Breast epithelium (tissue), 4 donors: ENCODE measurements around the gene COX7C. TPM values are rescaled to one million over a fixed set of nuclear protein-coding genes. Genes with fewer than 3 reads are reported as not detected.
"Not testable (repeated sequence)": the region's sequence is repeated elsewhere in the genome, so short reads cannot be mapped to it uniquely, and the experiment has no call there.

Experiments
- DNase-seq, 2 donors: peaks; one replicate each; pipeline ENCODE4 v3.0.0-alpha.2; 2019; ENCODE audit warnings: low spot score in 2 of 2
- H3K27ac ChIP-seq, 2 donors: fragments of 200-600 bp; sonication (generic) in 1 of 2; one replicate each; pipeline ENCODE4 v1.5.1; 2016 to 2019; ENCODE audit warnings: mild to moderate bottlenecking in 1 of 2
- H3K27me3 ChIP-seq, 2 donors: fragments of 200-600 bp; sonication (generic) in 1 of 2; one replicate each; pipeline versions ENCODE4 v1.5.1 to v1.6.0; 2017 to 2019; ENCODE audit warnings: control low read depth in 1 of 2, mild to moderate bottlenecking in 1 of 2
- H3K36me3 ChIP-seq: fragments of 200-600 bp; one replicate; pipeline ENCODE4 v1.5.1; 2019
- H3K4me1 ChIP-seq, 2 donors: fragments of 200-600 bp; sonication (generic); one replicate each; pipeline ENCODE4 v1.5.1; 2016 to 2019; ENCODE audit warnings: control low read depth in 1 of 2
- H3K4me3 ChIP-seq, 3 donors: fragments of 200-600 bp; sonication (generic); 1 replicate in 2 of 3; 2 replicates in 1 of 3; pipeline ENCODE4 v1.5.1; 2016 to 2019; ENCODE audit warnings: mild to moderate bottlenecking in 3 of 3, moderate library complexity in 2 of 3
- H3K9me3 ChIP-seq, 2 donors: fragments of 200-600 bp; sonication (generic) in 1 of 2; one replicate each; pipeline ENCODE4 v1.5.1; 2016 to 2019; ENCODE audit warnings: control low read depth in 1 of 2
- POLR2A ChIP-seq: fragments of 450-650 bp; IDR thresholded peaks from one replicate; pipeline ENCODE4 v1.6.1; 2016; ENCODE audit warnings: antibody characterized with exemption, mild to moderate bottlenecking, moderate library complexity
- POLR2AphosphoS5 ChIP-seq, 3 donors: sonication (generic); formaldehyde crosslinking; IDR thresholded peaks; one replicate each; pipeline ENCODE4 v1.6.1; 2017; ENCODE audit warnings: antibody characterized with exemption in 3 of 3
- intact Hi-C: fragments of 100-400 bp; cut with DNase I; formaldehyde crosslinking; loops from one replicate; pipeline ENCODE4 v1.15.1; 2023; ENCODE audit warnings: low total_unique reads
- total RNA-seq, 3 donors: library from RNA; depleted of rRNA; stranded (reverse); fragments of >200 nt; gene quantifications; one replicate each; pipeline ENCODE4 v1.1.0, GENCODE V29; 2016
- TF ChIP-seq, protein P1 (sequence below), 3 donors: fragments of 450-650 bp; IDR thresholded peaks; one replicate each; pipeline ENCODE4 v1.5.1; 2016 to 2017; ENCODE audit warnings: antibody characterized with exemption in 3 of 3, mild to moderate bottlenecking in 3 of 3, moderate library complexity in 3 of 3

COX7C gene
- total RNA-seq = 100 to 1,000 TPM; 302 to 461 (median 321) TPM

GRCh38 chr5:86617756-86618576, at the start of gene COX7C:
Gene COX7C (plus strand): TSS chr5:86617941. CDS start chr5:86618056, 115 bp downstream.
- Histone ChIP-seq H3K4me3 (peak within 1 kb of the TSS; percentile 74 to 97 (median 80)), H3K9me3 (no peaks in the 10 kb centered on the region), H3K27ac (peak within 1 kb of the TSS; percentile 90 to 96), H3K27me3 (no peaks in the 10 kb centered on the region), H3K4me1 (peaks cover 0 to 5% of the 10 kb centered on the region in 2 donors), H3K36me3 (no peaks in the 10 kb centered on the region)
- intact Hi-C loops = no loop called here
- peak; percentile 74 to 94 (median 93) for TF ChIP-seq POLR2AphosphoS5 (IDR thresholded peaks at IDR 0.05)
- TF ChIP-seq, protein P1, sequence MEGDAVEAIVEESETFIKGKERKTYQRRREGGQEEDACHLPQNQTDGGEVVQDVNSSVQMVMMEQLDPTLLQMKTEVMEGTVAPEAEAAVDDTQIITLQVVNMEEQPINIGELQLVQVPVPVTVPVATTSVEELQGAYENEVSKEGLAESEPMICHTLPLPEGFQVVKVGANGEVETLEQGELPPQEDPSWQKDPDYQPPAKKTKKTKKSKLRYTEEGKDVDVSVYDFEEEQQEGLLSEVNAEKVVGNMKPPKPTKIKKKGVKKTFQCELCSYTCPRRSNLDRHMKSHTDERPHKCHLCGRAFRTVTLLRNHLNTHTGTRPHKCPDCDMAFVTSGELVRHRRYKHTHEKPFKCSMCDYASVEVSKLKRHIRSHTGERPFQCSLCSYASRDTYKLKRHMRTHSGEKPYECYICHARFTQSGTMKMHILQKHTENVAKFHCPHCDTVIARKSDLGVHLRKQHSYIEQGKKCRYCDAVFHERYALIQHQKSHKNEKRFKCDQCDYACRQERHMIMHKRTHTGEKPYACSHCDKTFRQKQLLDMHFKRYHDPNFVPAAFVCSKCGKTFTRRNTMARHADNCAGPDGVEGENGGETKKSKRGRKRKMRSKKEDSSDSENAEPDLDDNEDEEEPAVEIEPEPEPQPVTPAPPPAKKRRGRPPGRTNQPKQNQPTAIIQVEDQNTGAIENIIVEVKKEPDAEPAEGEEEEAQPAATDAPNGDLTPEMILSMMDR (IDR thresholded peaks at IDR 0.05) = no peak
- peak; percentile 54 for TF ChIP-seq POLR2A
- peak; percentile 84 to 87 for DNase-seq

- H3K9me3 ChIP-seq, H3K27me3 ChIP-seq, H3K27ac ChIP-seq, H3K4me1 ChIP-seq, intact Hi-C loops, H3K4me3 ChIP-seq, DNase-seq, H3K36me3 ChIP-seq: not testable (repeated sequence)
Observed at GRCh38 chr5:86569522-86570426, 48.0 kb upstream of the COX7C start.

DNA sequence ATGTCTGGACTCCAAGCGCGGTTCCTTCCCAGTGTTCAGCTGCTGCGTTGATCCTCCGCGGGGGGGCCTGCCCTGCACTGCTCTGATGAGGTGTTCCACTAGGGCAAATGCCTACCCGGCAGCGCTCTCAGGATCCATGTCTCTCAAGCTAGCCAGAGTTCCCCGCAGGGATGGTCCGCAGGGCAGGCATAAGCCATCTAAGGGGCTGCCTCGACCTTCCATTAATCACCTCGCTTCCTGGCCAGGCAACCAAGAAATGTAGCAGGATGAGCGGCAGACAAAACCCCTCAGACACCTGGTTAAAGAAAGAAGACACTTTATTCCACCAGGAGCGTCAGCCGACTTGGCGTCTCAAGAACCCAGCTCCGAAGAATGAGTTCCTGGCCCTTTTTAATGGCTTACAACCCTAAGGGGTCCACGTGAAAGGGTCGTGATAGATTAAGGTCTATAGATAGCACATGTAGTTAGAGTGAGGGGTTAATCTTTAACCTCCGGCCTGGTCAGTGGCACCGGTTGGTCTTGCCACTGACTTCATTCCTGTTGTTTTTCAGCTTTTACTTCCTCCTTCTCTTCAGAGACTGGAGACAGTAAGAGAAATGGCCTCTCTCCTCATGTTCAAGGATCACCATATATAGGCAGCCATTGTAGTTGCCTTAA, 47.2 kb upstream of the COX7C start:
- DNase-seq = no peak
- TF ChIP-seq POLR2A (no peak), POLR2AphosphoS5 (IDR thresholded peaks at IDR 0.05) (no peak)
- TF ChIP-seq, protein P1 (IDR thresholded peaks at IDR 0.05) = no peak
- no peaks in the 10 kb centered on the region for H3K27me3 ChIP-seq
- no peaks in the 10 kb centered on the region for H3K36me3 ChIP-seq
- no peaks in the 10 kb centered on the region for H3K4me1 ChIP-seq
- no peak overlapping the region for H3K4me3 ChIP-seq
- peaks cover 0 to 4% of the 10 kb centered on the region in 2 donors for H3K9me3 ChIP-seq
- intact Hi-C loops = no loop called here
- no peak overlapping the region for H3K27ac ChIP-seq

GRCh38 chr5:86571109-86571508, 46.6 kb upstream of the COX7C start:
- not testable (repeated sequence) for DNase-seq, H3K27ac ChIP-seq

DNA sequence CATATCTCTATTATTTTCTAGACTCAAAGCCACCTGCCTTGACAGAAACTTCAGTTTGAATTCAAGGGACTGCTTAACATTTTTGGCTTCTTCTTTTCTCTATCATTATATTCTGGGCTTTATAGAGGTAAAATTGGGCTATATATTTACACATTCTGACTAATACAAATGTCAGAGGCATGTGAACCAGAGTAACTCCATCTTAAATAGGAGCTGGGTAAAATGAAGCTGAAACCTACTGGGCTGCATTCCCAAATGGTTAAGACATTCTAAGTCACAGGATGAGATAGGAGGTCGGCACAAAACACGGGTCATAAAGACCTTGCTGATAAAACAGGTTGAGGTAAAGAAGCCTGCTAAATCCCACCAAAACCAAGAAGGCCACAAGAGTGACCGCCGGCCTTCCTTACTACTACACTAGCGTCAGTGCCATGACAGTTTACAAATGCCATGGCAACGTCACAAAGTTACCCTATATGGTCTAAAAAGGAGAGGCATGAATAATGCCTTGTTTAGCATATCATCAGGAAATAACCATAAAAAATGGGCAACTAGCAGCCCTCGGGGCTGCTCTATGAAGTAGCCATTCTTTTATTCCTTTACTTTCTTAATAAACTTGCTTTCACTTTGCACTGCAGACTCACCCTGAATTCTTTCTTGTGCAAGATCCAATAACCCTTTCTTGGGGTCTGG, 44.8 kb upstream of the COX7C start:
- intact Hi-C loops = no loop called here
- H3K36me3 ChIP-seq = no peaks in the 10 kb centered on the region
- DNase-seq = no peak
- H3K27ac ChIP-seq = no peak overlapping the region
- peaks cover 0 to 4% of the 10 kb centered on the region in 2 donors for H3K9me3 ChIP-seq
- no peaks in the 10 kb centered on the region for H3K27me3 ChIP-seq
- TF ChIP-seq POLR2AphosphoS5 (IDR thresholded peaks at IDR 0.05) = no peak
- no peak for TF ChIP-seq POLR2A
- TF ChIP-seq, protein P1 (IDR thresholded peaks at IDR 0.05) = no peak
- no peak overlapping the region for H3K4me3 ChIP-seq
- no peaks in the 10 kb centered on the region for H3K4me1 ChIP-seq

More at GRCh38 chr5:86571109-86571508, 46.6 kb upstream of the COX7C start:
- H3K9me3 ChIP-seq, H3K4me3 ChIP-seq, intact Hi-C loops, H3K27me3 ChIP-seq, H3K36me3 ChIP-seq, H3K4me1 ChIP-seq: not testable (repeated sequence)
